Suprapubic skin (tissue), 4 donors: ENCODE measurements around the gene TRIM6. TPM values are rescaled to one million over a fixed set of nuclear protein-coding genes. Genes with fewer than 3 reads are reported as not detected.

Source experiments
- DNase-seq, 2 donors: peaks; one replicate each; pipeline ENCODE4 v3.0.0-alpha.2; 2019; ENCODE audit warnings: low spot score in 2 of 2
- H3K27ac ChIP-seq: fragments of 200-600 bp; sonication (generic); one replicate; pipeline ENCODE4 v1.5.1; 2019
- H3K27me3 ChIP-seq: fragments of 200-600 bp; sonication (generic); one replicate; pipeline ENCODE4 v1.5.1; 2019
- H3K36me3 ChIP-seq: fragments of 200-600 bp; sonication (generic); one replicate; pipeline ENCODE4 v1.5.1; 2019
- H3K4me1 ChIP-seq: fragments of 200-600 bp; sonication (generic); one replicate; pipeline ENCODE4 v1.5.1; 2019
- H3K4me3 ChIP-seq: fragments of 200-600 bp; sonication (generic); one replicate; pipeline ENCODE4 v1.5.1; 2019; ENCODE audit warnings: mild to moderate bottlenecking
- H3K9me3 ChIP-seq: fragments of 200-600 bp; sonication (generic); one replicate; pipeline ENCODE4 v1.5.1; 2019
- EP300 ChIP-seq: sonication (generic); formaldehyde crosslinking; IDR thresholded peaks from one replicate; pipeline ENCODE4 v1.6.1; 2017; ENCODE audit warnings: antibody characterized with exemption
- POLR2A ChIP-seq, 2 donors: fragments of 450-650 bp; IDR thresholded peaks; one replicate each; pipeline ENCODE4 v1.6.1; 2017; ENCODE audit warnings: antibody characterized with exemption in 2 of 2, mild to moderate bottlenecking in 2 of 2, moderate library complexity in 2 of 2
- POLR2AphosphoS5 ChIP-seq, 3 donors: sonication (generic); formaldehyde crosslinking; IDR thresholded peaks; one replicate each; pipeline ENCODE4 v1.6.1; 2017; ENCODE audit warnings: antibody characterized with exemption in 3 of 3
- WGBS: methylation state at CpG from one replicate; pipeline ENCODE4 v1.1.5; 2018; 5-methylcytosine and 5-hydroxymethylcytosine counted together
- total RNA-seq, 4 donors: library from RNA; depleted of rRNA; stranded (reverse); fragments of >200 nt; gene quantifications; one replicate each; pipeline ENCODE4 v1.1.0, GENCODE V29; 2016
- TF ChIP-seq, protein P1 (sequence below), 2 donors: fragments of 200-600 bp in 1 of 2; fragments of 450-650 bp in 1 of 2; sonication (generic) in 1 of 2; IDR thresholded peaks; one replicate each; pipeline ENCODE4 v1.5.1; 2016 to 2019; ENCODE audit warnings: antibody characterized with exemption in 2 of 2, mild to moderate bottlenecking in 1 of 2, moderate library complexity in 1 of 2

The TRIM6 gene
- total RNA-seq, 4 donors from 2014 or later, result 0.72 to 4.8 (median 1.9) TPM

DNA sequence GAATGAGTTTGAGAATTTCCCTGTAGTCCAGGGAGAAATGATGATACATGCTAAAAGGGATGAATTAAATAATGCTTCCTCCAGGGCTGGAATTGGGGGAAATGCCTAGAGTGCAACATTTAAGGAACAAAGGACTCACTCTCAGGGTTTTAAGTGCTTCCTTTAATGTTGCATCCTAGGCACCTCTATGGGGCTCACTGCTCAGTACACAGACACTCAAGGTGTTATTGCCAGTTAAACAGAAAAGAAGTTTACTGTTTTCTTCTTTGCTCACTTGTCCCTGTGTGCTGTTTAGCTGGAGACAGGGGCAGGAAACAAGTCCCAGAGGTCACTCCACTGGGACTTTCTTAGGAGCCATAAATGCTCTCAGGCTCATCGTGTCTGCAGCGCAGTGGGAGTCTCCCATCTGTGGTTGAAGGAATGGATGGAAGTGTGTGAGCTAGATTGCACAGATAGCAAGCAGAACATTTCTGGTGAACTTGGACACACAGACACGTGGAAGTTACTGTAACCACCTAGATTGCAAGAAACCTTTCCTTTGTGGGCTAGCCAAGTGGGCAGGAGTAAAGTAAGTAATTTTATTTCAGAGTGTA, 39.7 kb upstream of the TRIM6 start:
- Histone ChIP-seq H3K9me3 (no peaks in the 10 kb centered on the region), H3K4me1 (no peaks in the 10 kb centered on the region), H3K27me3 (no peaks in the 10 kb centered on the region), H3K4me3 (no peak overlapping the region), H3K27ac (no peak overlapping the region), H3K36me3 (no peaks in the 10 kb centered on the region)
- DNase-seq, result no peak
- WGBS, result 33% methylated on average over 3 of the region's 3 CpGs
- TF ChIP-seq, protein P1, sequence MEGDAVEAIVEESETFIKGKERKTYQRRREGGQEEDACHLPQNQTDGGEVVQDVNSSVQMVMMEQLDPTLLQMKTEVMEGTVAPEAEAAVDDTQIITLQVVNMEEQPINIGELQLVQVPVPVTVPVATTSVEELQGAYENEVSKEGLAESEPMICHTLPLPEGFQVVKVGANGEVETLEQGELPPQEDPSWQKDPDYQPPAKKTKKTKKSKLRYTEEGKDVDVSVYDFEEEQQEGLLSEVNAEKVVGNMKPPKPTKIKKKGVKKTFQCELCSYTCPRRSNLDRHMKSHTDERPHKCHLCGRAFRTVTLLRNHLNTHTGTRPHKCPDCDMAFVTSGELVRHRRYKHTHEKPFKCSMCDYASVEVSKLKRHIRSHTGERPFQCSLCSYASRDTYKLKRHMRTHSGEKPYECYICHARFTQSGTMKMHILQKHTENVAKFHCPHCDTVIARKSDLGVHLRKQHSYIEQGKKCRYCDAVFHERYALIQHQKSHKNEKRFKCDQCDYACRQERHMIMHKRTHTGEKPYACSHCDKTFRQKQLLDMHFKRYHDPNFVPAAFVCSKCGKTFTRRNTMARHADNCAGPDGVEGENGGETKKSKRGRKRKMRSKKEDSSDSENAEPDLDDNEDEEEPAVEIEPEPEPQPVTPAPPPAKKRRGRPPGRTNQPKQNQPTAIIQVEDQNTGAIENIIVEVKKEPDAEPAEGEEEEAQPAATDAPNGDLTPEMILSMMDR (IDR thresholded peaks at IDR 0.05), result no peak
- TF ChIP-seq EP300, result no peak
- no peak for TF ChIP-seq POLR2AphosphoS5 (IDR thresholded peaks at IDR 0.05)
- TF ChIP-seq POLR2A (IDR thresholded peaks at IDR 0.05), result no peak

DNA sequence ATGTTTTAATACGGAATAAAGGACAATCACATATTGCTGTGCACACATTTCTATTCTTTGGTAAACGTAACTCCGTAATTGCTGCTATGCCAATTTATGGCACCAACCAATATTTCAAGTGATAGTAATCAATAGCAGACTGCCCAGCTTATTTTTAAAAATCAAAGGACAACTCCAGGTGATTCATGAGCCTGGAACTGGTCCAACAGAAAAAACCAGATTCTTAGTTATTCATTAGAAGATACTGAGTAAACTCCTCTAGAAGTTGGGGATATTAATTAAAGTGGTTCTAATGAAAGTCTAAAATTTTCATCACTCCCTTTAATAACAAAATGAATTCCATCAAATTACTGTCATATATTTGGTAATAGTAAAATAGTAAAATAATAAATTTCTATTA, 38.7 kb upstream of the TRIM6 start:
- 27% methylated on average over 3 of the region's 3 CpGs for WGBS
- TF ChIP-seq POLR2A (IDR thresholded peaks at IDR 0.05), result no peak
- TF ChIP-seq POLR2AphosphoS5 (IDR thresholded peaks at IDR 0.05), result no peak
- TF ChIP-seq, protein P1 (IDR thresholded peaks at IDR 0.05), result no peak
- TF ChIP-seq EP300, result no peak
- Histone ChIP-seq H3K27ac (no peak overlapping the region), H3K27me3 (no peaks in the 10 kb centered on the region), H3K9me3 (no peaks in the 10 kb centered on the region), H3K4me3 (no peak overlapping the region), H3K4me1 (no peaks in the 10 kb centered on the region), H3K36me3 (no peaks in the 10 kb centered on the region)
- DNase-seq, result no peak

DNA sequence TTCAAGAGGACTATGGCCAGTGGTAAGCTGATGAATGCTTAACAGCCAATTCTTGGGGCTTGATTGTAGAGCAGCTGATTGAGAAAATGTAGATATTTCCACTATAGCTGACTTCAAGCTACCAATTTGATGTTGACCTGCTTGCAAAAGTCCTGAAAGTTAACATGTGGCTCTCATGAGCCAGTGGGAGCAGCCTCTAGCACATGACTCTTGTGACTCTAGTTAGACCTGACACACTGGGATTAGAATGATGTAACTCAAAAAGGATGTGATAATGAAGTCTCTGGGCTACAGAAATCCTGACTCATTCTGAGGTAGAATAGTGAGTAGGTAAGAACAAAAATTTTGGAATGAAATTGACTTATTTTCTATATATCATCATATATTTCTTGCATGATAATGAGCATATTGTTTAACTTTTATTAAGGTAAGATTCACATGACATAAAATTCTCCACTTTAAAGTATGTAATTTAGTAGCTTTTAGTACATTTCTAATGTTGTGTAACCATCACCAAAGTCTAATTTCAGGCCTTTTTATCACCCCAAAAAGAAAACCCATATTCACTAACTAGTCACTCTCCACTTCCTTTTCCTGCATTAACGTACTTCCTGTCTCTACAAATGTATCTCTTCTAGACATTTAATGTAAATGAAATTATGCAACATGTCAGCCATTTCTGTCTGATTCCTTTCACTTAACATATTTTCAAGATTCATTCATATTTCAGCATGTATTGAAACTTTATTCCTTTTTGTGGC, 32.0 kb upstream of the TRIM6 start:
- 62% methylated on average over 1 of the region's 1 CpG for WGBS
- Histone ChIP-seq H3K4me3 (no peak overlapping the region), H3K27ac (no peak overlapping the region), H3K36me3 (no peaks in the 10 kb centered on the region), H3K4me1 (no peaks in the 10 kb centered on the region), H3K9me3 (no peaks in the 10 kb centered on the region), H3K27me3 (no peaks in the 10 kb centered on the region)
- no peak for DNase-seq
- TF ChIP-seq POLR2A (IDR thresholded peaks at IDR 0.05) (no peak), EP300 (no peak), POLR2AphosphoS5 (IDR thresholded peaks at IDR 0.05) (no peak)
- TF ChIP-seq, protein P1 (IDR thresholded peaks at IDR 0.05), result no peak

DNA sequence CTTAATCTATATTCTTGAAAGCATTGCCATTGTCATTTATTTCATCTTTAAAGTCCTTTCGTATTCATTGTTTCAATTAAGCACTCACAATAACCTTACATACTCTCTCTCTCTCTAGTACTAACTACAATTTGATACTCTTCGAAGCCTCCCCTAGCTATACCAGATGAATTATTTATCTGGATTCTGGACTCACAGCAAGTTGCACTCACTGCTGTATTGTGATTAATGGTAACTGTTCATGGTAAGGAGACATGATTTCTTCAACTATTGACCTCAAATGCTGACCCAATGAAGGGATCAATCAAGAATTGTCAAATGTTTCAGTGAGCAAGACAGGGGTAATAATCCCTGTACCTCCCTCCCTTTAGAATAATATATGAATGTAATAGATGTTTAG, 21.8 kb upstream of the TRIM6 start:
- Histone ChIP-seq H3K36me3 (no peaks in the 10 kb centered on the region), H3K9me3 (no peaks in the 10 kb centered on the region), H3K27ac (no peak overlapping the region), H3K4me1 (no peaks in the 10 kb centered on the region), H3K4me3 (no peak overlapping the region), H3K27me3 (no peaks in the 10 kb centered on the region)
- 93% methylated on average over 2 of the region's 2 CpGs for WGBS
- DNase-seq, result no peak
- TF ChIP-seq EP300 (no peak), POLR2A (IDR thresholded peaks at IDR 0.05) (no peak), POLR2AphosphoS5 (IDR thresholded peaks at IDR 0.05) (no peak)
- TF ChIP-seq, protein P1 (IDR thresholded peaks at IDR 0.05), result no peak

DNA sequence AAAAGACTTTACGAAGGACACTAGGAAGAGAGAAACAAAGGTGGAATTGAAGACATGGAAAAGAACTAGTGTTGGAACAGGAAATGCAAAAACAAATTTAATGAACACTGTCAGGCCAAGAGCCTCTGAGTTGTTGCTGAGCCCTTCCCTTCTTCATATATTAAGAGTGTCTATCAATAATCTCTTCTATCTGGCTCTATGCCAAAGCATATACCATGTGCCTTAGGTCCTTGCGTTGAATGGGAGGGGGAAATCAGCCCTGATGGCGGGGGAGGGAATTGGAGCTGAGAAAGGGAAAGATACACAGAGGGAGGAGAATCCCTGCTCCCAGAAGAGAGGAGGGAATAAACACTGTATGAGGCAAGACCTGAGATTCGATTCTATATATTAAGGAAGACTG, 21.3 kb upstream of the TRIM6 start:
- no peak overlapping the region for H3K27ac ChIP-seq
- TF ChIP-seq, protein P1 (IDR thresholded peaks at IDR 0.05), result no peak
- TF ChIP-seq POLR2AphosphoS5 (IDR thresholded peaks at IDR 0.05) (no peak), POLR2A (IDR thresholded peaks at IDR 0.05) (no peak), EP300 (no peak)
- 68% methylated on average over 4 of the region's 4 CpGs for WGBS
- no peak overlapping the region for H3K4me3 ChIP-seq
- H3K9me3 ChIP-seq, result no peaks in the 10 kb centered on the region
- DNase-seq, result no peak
- H3K27me3 ChIP-seq, result no peaks in the 10 kb centered on the region
- H3K36me3 ChIP-seq, result no peaks in the 10 kb centered on the region
- no peaks in the 10 kb centered on the region for H3K4me1 ChIP-seq
